Type B pancreatic cell (in vitro differentiated cells): Measurements from ENCODE around the gene ALPP. TPM values are rescaled to one million over a fixed set of nuclear protein-coding genes. Genes with fewer than 3 reads are reported as not detected.
"Not testable (repeated sequence)": the region's sequence is repeated elsewhere in the genome, so short reads cannot be mapped to it uniquely, and the experiment has no call there.

Experiments
- DNase-seq: peaks from one replicate; pipeline ENCODE4 v3.0.0; 2021; ENCODE audit warnings: mixed read lengths; ENCODE audit not compliant: unreplicated experiment; ENCODE audit errors: extremely low spot score
- H3K27ac Mint-ChIP-seq: 2 replicates; pipeline ENCODE4 v1.8.0; 2021; ENCODE audit warnings: mild to moderate bottlenecking, mixed read lengths
- H3K27me3 Mint-ChIP-seq: 2 replicates; pipeline ENCODE4 v1.8.0; 2021; ENCODE audit warnings: mixed read lengths
- H3K36me3 Mint-ChIP-seq: 2 replicates; pipeline ENCODE4 v1.8.0; 2021; ENCODE audit warnings: mixed read lengths
- H3K4me1 Mint-ChIP-seq: one replicate; pipeline ENCODE4 v1.8.0; 2021; ENCODE audit warnings: mixed read lengths; ENCODE audit not compliant: unreplicated experiment
- H3K4me3 Mint-ChIP-seq: 2 replicates; pipeline ENCODE4 v1.8.0; 2021; ENCODE audit warnings: mild to moderate bottlenecking, mixed read lengths
- H3K9me3 Mint-ChIP-seq: 2 replicates; pipeline ENCODE4 v1.8.0; 2021; ENCODE audit warnings: mixed read lengths
- total RNA-seq: library from RNA; stranded (reverse); gene quantifications from 2 replicates; pipeline ENCODE4 v1.2.1, GENCODE V29; 2021; ENCODE audit warnings: low replicate concordance
- TF ChIP-seq, protein P1 (sequence below): fragments of 200-600 bp; sonication (generic); conservative IDR thresholded peaks from 2 replicates; pipeline ENCODE4 v1.5.0; 2021; ENCODE audit warnings: antibody characterized with exemption, mild to moderate bottlenecking

The ALPP gene
- total RNA-seq, 1 donor from 2014 or later = 0.27 TPM

DNA sequence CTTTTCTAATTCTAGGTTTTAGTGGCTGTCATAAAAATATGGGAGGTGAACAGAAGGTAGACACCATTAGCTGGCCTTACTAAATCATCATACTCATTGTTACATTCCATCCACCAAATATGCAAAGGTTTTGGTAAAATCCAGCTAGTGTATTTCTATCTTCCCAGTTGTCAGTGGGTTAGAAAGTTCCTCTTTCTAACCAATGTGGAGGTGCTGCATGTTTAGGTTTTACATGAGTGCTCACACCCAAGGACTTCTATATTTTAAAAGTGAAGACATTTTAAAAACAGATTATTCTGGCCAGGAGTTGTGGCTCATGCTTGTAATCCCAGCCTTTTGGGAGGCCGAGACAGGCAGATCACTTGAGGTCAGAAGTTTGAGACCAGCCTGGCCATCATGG, 5.9 kb downstream of the ALPP start:
- Mint-ChIP-seq H3K4me1 (peaks cover 14% of the 10 kb centered on the region), H3K4me3 (no peak overlapping the region), H3K36me3 (peaks cover 3% of the 10 kb centered on the region), H3K9me3 (no peaks in the 10 kb centered on the region), H3K27ac (no peak overlapping the region), H3K27me3 (peaks cover 65% of the 10 kb centered on the region)
- no peak for DNase-seq
- TF ChIP-seq, protein P1, sequence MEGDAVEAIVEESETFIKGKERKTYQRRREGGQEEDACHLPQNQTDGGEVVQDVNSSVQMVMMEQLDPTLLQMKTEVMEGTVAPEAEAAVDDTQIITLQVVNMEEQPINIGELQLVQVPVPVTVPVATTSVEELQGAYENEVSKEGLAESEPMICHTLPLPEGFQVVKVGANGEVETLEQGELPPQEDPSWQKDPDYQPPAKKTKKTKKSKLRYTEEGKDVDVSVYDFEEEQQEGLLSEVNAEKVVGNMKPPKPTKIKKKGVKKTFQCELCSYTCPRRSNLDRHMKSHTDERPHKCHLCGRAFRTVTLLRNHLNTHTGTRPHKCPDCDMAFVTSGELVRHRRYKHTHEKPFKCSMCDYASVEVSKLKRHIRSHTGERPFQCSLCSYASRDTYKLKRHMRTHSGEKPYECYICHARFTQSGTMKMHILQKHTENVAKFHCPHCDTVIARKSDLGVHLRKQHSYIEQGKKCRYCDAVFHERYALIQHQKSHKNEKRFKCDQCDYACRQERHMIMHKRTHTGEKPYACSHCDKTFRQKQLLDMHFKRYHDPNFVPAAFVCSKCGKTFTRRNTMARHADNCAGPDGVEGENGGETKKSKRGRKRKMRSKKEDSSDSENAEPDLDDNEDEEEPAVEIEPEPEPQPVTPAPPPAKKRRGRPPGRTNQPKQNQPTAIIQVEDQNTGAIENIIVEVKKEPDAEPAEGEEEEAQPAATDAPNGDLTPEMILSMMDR = no peak

DNA sequence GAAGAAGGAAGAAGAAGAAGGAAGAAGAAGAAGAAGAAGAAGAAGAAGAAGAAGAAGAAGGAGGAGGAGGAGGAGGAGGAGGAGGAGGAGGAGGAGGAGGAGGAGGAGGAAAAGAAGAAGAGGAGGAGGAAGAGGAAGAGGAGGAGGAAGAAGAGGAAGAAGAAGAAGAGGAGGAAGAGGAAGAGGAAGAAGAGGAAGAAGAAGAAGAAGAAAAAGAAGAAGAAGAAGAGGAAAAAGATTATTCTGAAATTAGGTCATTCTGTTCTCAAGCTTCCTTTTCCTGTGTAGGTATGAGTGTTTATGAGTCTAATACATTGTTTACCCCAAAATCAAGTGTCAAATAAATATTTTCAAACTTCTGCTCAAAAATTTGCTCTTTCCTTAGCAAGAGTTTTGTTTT, 6.5 kb downstream of the ALPP start:
- Mint-ChIP-seq H3K4me1 (peaks cover 14% of the 10 kb centered on the region), H3K27me3 (peaks cover 71% of the 10 kb centered on the region)
- H3K36me3 Mint-ChIP-seq, H3K4me3 Mint-ChIP-seq, H3K9me3 Mint-ChIP-seq, DNase-seq, H3K27ac Mint-ChIP-seq: not testable (repeated sequence)

DNA sequence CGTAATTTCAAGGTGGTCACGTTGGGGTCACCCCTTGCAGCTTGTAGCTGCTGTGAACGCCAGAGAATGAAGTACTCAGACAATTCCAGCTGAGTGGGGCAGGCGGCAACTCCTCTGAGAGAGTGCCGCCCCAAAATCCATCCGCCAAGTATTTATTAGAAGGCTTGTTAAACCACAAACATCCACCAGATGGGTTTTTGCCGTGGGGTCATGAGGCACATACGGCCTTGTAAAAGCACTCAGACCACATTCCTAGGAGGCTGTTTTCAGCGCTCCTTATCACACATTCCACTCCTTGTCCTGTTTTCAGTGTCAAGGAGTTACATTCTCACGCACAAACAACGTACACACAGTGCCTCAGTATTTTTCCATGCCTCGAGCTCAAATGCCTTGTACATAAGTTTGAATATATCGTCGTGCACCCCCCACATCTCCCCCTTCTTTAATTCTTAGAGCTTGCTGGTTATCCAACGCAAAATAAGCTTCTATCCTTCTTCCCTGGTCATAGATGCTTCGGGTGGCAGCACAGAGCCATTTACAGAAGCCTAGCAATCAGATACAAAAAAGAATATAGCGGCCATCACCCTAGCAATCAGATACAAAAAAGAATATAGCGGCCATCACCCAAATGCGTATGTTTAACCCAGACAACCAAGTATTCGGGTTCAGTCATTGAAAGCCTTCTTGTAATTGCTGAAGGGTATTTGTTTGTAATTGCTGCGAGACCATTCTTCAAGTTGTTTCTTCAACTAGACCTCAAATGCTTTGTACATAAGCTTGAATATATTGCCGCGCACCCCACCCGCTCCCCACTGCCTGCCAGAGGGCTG, 7.3 kb downstream of the ALPP start:
- H3K27me3 Mint-ChIP-seq = peaks cover 79% of the 10 kb centered on the region
- TF ChIP-seq, protein P1 = peak; percentile 6
- no peaks in the 10 kb centered on the region for H3K9me3 Mint-ChIP-seq
- H3K4me3 Mint-ChIP-seq = peak overlapping the region; percentile 68
- DNase-seq = no peak
- H3K27ac Mint-ChIP-seq = peak overlapping the region; percentile 58
- H3K4me1 Mint-ChIP-seq = peaks cover 14% of the 10 kb centered on the region
- peaks cover 3% of the 10 kb centered on the region for H3K36me3 Mint-ChIP-seq

DNA sequence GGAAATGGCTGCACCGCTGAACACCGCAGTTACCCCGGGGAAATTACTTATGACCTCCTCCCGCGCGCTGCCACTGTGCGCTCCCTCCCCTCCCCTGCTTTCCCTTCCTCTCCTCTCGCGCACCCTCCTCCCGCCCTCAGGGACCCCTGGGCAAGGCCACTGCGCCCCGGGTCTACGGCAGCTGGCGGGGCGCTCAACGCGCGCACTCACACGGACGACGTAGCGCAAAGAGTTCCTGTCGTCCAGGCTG, 7.9 kb downstream of the ALPP start:
- Mint-ChIP-seq H3K4me1 (peaks cover 14% of the 10 kb centered on the region), H3K4me3 (peak overlapping the region; percentile 68), H3K9me3 (no peaks in the 10 kb centered on the region), H3K27ac (no peak overlapping the region), H3K36me3 (peaks cover 3% of the 10 kb centered on the region), H3K27me3 (peaks cover 83% of the 10 kb centered on the region)
- DNase-seq = no peak
- TF ChIP-seq, protein P1 = no peak

DNA sequence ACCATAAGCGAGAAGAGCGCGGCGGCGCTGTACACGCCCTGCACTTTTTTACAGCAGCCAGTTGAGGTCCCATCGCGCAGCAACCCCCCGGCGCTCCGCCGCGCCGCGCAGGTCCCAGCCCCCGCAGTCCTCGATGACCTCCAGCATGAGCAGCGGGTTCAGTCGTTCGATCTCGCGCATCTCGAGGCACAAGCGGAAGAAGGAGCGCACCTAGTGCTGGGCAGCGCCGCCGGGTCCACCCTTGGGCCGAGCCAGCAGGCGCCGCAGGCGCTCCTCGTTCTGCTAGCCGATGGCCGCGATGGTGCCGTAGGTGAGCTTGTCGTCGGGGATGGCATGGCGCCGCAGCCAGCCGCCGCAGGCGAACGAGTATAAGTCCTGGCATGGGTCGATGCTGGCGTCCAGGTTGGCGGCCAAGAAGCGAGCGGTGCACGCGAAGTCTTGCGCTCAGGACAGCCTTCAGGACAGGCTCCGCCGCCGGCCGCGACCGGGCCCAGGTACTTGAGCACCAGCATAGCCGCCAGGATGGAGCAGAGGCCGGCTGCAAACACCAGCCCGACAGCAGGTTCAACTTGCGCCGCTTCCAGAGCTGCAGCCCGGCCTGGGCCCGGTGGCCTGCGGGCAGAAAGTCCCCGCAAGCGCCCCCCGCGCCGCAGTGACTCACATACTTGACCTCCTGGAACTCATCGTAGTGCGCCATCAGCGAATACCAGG, 8.3 kb downstream of the ALPP start:
- Mint-ChIP-seq H3K9me3 (no peaks in the 10 kb centered on the region), H3K4me1 (peaks cover 14% of the 10 kb centered on the region), H3K27ac (no peak overlapping the region), H3K4me3 (peak overlapping the region; percentile 68), H3K36me3 (peaks cover 3% of the 10 kb centered on the region), H3K27me3 (peaks cover 84% of the 10 kb centered on the region)
- TF ChIP-seq, protein P1 = no peak
- DNase-seq = no peak

DNA sequence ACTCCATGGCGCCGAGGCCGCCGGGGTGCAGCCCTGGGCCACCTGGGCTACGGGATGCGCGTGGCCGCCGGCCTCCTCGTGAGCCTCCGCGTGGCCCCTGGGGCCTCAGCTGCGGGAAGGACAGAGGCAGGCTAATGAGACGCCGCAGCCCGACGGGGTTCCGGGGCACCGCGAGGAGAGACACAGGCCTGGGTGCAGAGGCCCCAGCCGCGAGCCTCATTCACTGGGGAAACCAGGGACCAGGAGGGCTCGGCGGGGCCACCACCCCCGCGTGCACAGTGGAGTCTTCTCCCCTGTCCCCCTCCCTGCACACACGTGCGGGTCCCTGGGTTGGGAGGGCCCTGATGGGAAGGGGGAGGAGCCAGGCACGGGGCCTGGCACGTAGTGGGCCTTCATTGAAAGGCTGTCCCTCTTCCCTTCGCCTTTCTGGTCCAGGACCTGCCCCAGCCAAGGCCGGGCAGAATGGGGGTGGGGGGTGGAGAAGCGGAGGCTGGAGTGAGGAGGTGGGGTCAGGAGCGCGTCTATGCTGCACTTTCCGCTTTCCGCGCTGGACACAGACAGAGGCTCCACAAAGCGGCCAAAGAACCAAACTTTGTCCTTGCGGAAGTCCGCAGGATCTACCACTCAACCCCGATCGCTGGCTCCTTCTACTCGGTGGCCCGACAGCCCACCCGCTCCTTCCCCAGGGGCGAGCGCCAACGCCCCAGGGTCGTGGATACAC, 9.1 kb downstream of the ALPP start:
- H3K9me3 Mint-ChIP-seq = no peaks in the 10 kb centered on the region
- peaks cover 14% of the 10 kb centered on the region for H3K4me1 Mint-ChIP-seq
- DNase-seq = no peak
- no peak overlapping the region for H3K4me3 Mint-ChIP-seq
- no peak overlapping the region for H3K27ac Mint-ChIP-seq
- peaks cover 82% of the 10 kb centered on the region for H3K27me3 Mint-ChIP-seq
- peaks cover 3% of the 10 kb centered on the region for H3K36me3 Mint-ChIP-seq
- TF ChIP-seq, protein P1 = no peak
